IPS DF 4.7 (cell line): Measurements from ENCODE around the gene GAN.

ENCODE experiments used
- DNase-seq: peaks from one replicate; pipeline ENCODE4 v3.0.0-alpha.2; 2013; ENCODE audit warnings: low spot score; ENCODE audit errors: extremely low read depth

GAN gene

DNA sequence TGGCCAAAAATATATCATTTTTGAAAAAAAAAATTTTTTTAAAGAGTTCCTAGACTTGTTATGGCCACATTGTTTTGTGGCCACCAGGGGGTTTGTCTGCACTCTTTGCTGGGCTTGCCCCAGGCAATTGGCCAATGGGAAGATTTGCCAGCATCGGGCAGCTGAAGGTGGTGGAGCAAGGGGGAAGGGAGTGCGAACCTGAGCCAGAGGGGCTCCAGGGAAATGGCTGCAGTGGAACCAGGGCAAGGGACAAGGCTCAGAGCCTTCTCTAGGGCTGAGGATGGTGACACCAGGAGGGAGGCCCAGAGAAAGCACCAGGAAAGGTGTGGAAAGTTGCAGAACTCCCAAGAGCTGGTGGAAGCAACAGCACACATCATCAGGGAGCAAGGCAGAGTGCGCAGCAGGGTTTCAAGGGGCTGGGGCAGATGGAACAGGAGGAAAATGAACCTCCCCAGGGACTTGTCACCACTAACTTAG is 114.3 kb downstream of the GAN start:
- no peak for DNase-seq

- DNase-seq, result no peak
Measured at GRCh38 chr16:81431554-81432353, 117.0 kb downstream of the GAN start.

DNA sequence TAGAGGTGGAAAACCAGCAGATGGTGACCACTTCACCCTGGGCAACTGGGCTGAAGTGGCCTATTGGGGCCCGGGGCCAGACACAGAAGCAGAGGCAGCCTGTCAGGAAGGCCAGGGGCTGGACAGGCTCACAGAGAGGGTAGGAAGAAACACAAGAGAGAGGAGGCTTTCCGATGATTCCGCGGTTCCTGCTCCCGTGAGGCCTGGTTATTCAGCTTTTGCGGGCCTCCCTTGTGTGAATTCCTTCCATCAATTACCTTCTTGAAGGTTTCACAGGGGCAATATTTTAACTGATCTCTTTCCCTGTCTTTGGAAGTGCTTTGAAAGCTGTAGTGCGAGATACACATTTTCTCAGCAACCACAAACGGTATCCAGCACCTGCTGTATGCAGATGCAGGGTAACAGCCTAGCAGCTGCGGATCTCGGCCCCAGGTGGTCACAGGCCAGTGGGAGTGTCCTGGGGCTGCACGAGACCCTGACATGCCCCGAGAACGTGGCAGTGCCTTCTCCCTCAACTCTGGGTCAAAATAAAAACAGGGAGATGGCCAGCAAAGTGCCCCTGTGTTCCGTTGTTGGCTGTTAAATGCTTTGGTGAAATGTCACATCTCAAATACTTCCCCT is 118.3 kb downstream of the GAN start:
- no peak for DNase-seq

DNA sequence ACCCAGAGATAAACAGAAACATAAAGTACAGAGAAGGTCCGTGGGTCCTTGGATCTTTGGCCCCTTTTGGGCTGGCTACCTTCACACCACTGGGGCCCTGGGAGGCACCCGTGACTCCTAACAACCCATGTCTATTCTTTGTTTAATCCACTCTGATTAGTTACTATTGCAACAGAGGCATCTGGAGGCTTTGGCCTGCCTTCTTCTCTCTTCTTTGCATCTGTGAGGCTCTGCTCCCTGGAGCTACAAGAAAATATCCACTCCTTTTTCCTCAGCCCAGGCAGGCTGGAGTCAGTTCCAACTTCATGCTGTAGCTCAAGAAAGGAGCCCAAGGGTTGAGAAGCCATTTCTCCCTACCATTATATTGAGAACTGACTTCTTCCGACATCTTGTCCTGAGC is 120.3 kb downstream of the GAN start:
- no peak for DNase-seq

DNA sequence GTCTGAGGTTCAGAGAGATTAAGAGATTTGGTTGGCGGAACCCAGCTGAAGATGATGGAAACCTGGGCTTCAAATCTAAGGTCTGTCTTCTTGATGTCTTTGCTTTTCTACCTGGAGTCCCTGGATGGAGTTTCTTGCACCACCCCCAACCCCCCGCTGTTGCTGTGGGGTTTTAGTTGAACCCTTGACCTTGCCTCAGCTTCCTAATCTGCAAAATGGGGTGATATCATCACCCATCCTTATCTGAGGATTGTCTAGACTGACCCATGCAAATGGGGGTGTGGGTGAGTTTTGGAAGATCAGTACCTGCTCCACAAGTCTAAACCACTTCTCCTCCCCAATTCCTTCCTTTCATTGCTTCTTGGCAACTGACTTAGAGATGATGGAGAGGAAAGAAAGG is 120.8 kb downstream of the GAN start:
- DNase-seq, result no peak

- no peak for DNase-seq
Measured at GRCh38 chr16:81436386-81436785, 121.6 kb downstream of the GAN start.

DNA sequence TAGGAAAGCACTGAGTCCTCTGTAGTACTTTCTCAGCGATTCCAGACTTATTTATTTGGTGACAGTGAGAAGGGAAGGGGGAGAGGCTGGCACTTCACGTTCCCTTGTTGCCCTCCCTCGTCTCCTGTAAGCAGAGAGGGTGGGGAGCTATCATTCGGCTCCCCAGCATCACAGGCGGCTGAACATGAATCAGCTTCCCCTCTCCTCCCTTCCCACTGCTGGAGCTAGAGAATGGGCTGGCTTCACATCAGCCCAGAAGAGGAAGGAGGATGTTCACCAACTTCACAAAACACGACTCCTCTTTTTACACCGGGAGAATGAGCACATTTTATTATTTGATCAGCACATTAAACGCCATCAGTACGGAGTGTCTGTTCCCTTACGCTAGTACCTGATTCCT is 123.1 kb downstream of the GAN start:
- no peak for DNase-seq
